Measurements from ENCODE around the gene MAP3K12. TPM values are rescaled to one million over a fixed set of nuclear protein-coding genes. Genes with fewer than 3 reads are reported as not detected.

MAP3K12 gene
- total RNA-seq, 1 experiment from 2014 or later: 3.9 TPM

- BruUV-seq (replicated peaks): no TSS peak
- intact Hi-C loops (cut with micrococcal nuclease; ENCODE audit: unreplicated experiment): no loop called here
- Histone ChIP-seq H3K9me3 (no peaks in the 10 kb centered on the region), H3K36me3 (ENCODE audit: control insufficient read depth, insufficient read depth, low read length) (peaks cover 10% of the 10 kb centered on the region), H3K4me3 (ENCODE audit: low read depth, low read length) (no peak overlapping the region), H3K4me1 (no peaks in the 10 kb centered on the region), H3K27me3 (replicated peaks; ENCODE audit: control insufficient read depth, insufficient read depth, low read length) (no peaks in the 10 kb centered on the region)
- Mint-ChIP-seq H3K27me3 (ENCODE audit: insufficient read depth, unreplicated experiment) (no peaks in the 10 kb centered on the region), H3K27ac (ENCODE audit: unreplicated experiment) (no peak overlapping the region), H3K4me3 (ENCODE audit: unreplicated experiment) (no peak overlapping the region), H3K36me3 (ENCODE audit: insufficient read depth, unreplicated experiment) (peaks cover 98% of the 10 kb centered on the region), H3K9me3 (ENCODE audit: unreplicated experiment) (no peaks in the 10 kb centered on the region), H3K4me1 (ENCODE audit: low read depth, unreplicated experiment) (peaks cover 7% of the 10 kb centered on the region)
- DNase-seq: no peak
- ChIA-PET CTCF (no interaction called here), POLR2A (interaction anchor here (0.6 kb wide), 1 partner anchor 146 kb away, joined by 3 read pairs; no protein-coding TSS in a partner anchor)
- TF ChIP-seq, protein P1, sequence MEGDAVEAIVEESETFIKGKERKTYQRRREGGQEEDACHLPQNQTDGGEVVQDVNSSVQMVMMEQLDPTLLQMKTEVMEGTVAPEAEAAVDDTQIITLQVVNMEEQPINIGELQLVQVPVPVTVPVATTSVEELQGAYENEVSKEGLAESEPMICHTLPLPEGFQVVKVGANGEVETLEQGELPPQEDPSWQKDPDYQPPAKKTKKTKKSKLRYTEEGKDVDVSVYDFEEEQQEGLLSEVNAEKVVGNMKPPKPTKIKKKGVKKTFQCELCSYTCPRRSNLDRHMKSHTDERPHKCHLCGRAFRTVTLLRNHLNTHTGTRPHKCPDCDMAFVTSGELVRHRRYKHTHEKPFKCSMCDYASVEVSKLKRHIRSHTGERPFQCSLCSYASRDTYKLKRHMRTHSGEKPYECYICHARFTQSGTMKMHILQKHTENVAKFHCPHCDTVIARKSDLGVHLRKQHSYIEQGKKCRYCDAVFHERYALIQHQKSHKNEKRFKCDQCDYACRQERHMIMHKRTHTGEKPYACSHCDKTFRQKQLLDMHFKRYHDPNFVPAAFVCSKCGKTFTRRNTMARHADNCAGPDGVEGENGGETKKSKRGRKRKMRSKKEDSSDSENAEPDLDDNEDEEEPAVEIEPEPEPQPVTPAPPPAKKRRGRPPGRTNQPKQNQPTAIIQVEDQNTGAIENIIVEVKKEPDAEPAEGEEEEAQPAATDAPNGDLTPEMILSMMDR (IDR thresholded peaks at IDR 0.05; ENCODE audit: insufficient read depth in 1 of 2, low read depth in 1 of 2, low read length in 1 of 2, severe bottlenecking in 1 of 2, unreplicated experiment in 1 of 2): no peak
Measured at GRCh38 chr12:53479331-53479730, 19.9 kb downstream of the MAP3K12 start.

GRCh38 chr12:53478865-53479264, 20.4 kb downstream of the MAP3K12 start:
- no peak for DNase-seq

DNA sequence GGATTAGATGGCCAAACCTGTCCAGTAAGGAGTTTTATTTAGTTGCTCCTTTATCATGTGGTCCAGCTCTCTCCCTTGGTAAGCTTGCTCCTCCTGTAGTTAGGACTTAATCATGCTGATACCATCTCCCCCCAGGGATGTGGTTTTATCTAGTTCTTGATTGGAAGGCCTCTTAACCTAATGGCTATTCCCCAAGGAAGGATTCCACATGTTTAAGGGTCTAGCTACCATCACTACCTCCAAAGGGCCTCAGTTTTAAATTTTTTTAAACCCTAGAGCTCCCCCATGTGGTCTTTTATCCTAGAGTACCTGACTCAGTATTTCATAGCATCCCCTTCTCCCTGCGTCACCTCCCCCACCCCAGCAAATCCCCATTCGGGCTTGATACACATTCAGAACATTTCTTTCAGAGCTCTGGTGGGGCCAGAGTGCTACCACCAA, 22.5 kb downstream of the MAP3K12 start:
- no peaks in the 10 kb centered on the region for H3K27me3 ChIP-seq (replicated peaks; ENCODE audit: control insufficient read depth, insufficient read depth, low read length)
- ChIA-PET POLR2A (interaction anchor here (0.6 to 1.2 kb wide), 3 partner anchors 15 to 127 kb away, joined by 5 to 6 read pairs (median 5); partner anchors contain the start of gene TARBP2), CTCF (interaction anchor here (0.8 to 1.2 kb wide), 6 partner anchors 24 to 334 kb away, joined by 3 to 6 read pairs (median 4); partner anchors contain the start of genes SP1 and TARBP2)
- BruUV-seq (replicated peaks): no TSS peak
- Mint-ChIP-seq H3K36me3 (ENCODE audit: insufficient read depth, unreplicated experiment) (peaks cover 99% of the 10 kb centered on the region), H3K27me3 (ENCODE audit: insufficient read depth, unreplicated experiment) (no peaks in the 10 kb centered on the region), H3K9me3 (ENCODE audit: unreplicated experiment) (no peaks in the 10 kb centered on the region), H3K27ac (ENCODE audit: unreplicated experiment) (no peak overlapping the region), H3K4me1 (ENCODE audit: low read depth, unreplicated experiment) (peaks cover 12% of the 10 kb centered on the region), H3K4me3 (ENCODE audit: unreplicated experiment) (no peak overlapping the region)
- TF ChIP-seq, protein P1 (IDR thresholded peaks at IDR 0.05; ENCODE audit: insufficient read depth in 1 of 2, low read depth in 1 of 2, low read length in 1 of 2, severe bottlenecking in 1 of 2, unreplicated experiment in 1 of 2): peak; percentile 22 to 40
- intact Hi-C loops (cut with micrococcal nuclease; ENCODE audit: unreplicated experiment): no loop called here
- H3K4me1 ChIP-seq: no peaks in the 10 kb centered on the region
- H3K4me3 ChIP-seq (ENCODE audit: low read depth, low read length): no peak overlapping the region
- no peaks in the 10 kb centered on the region for H3K9me3 ChIP-seq
- H3K36me3 ChIP-seq (ENCODE audit: control insufficient read depth, insufficient read depth, low read length): peaks cover 8% of the 10 kb centered on the region
- DNase-seq: peak in 1 of 2 experiments; percentile 53

More at GRCh38 chr12:53478865-53479264, 20.4 kb downstream of the MAP3K12 start:
- intact Hi-C loops (cut with micrococcal nuclease; ENCODE audit: unreplicated experiment): no loop called here
- Histone ChIP-seq H3K9me3 (no peaks in the 10 kb centered on the region), H3K27me3 (replicated peaks; ENCODE audit: control insufficient read depth, insufficient read depth, low read length) (no peaks in the 10 kb centered on the region), H3K36me3 (ENCODE audit: control insufficient read depth, insufficient read depth, low read length) (peaks cover 10% of the 10 kb centered on the region), H3K4me1 (no peaks in the 10 kb centered on the region), H3K4me3 (ENCODE audit: low read depth, low read length) (no peak overlapping the region)
- H3K9me3 Mint-ChIP-seq (ENCODE audit: unreplicated experiment): no peaks in the 10 kb centered on the region
- H3K4me3 Mint-ChIP-seq (ENCODE audit: unreplicated experiment): no peak overlapping the region
- no peaks in the 10 kb centered on the region for H3K27me3 Mint-ChIP-seq (ENCODE audit: insufficient read depth, unreplicated experiment)
- ChIA-PET POLR2A (no interaction called here), CTCF (no interaction called here)
- BruUV-seq (replicated peaks): no TSS peak
- no peak overlapping the region for H3K27ac Mint-ChIP-seq (ENCODE audit: unreplicated experiment)
- H3K4me1 Mint-ChIP-seq (ENCODE audit: low read depth, unreplicated experiment): peaks cover 7% of the 10 kb centered on the region
- H3K36me3 Mint-ChIP-seq (ENCODE audit: insufficient read depth, unreplicated experiment): peaks cover 98% of the 10 kb centered on the region
- TF ChIP-seq, protein P1 (IDR thresholded peaks at IDR 0.05; ENCODE audit: insufficient read depth in 1 of 2, low read depth in 1 of 2, low read length in 1 of 2, severe bottlenecking in 1 of 2, unreplicated experiment in 1 of 2): no peak
